T-cell (primary cell): ENCODE data around the gene DDRGK1. TPM values are rescaled to one million over a fixed set of nuclear protein-coding genes. Genes with fewer than 3 reads are reported as not detected.
"Not testable (repeated sequence)": the region's sequence is repeated elsewhere in the genome, so short reads cannot be mapped to it uniquely, and the experiment has no call there.

Experiments used
- ATAC-seq, 4 experiments: fragments of 200-7000 bp in 3 of 4; fragments of 150-1000 bp in 1 of 4; cut with Tn5 transposase; replicated peaks in 1 of 4; 1 replicate in 3 of 4; 2 replicates in 1 of 4; pipeline ENCODE4 v1.10.0; 2021; ENCODE audit warnings: moderate library complexity in 3 of 4, mild to moderate bottlenecking in 2 of 4, moderate number of reproducible peaks in 1 of 4
- CTCF ChIA-PET, 2 donors: fragments of 300-600 bp; sonication (Branson Sonifier 250); formaldehyde crosslinking; loops; one replicate each; lab custom pipeline; 2022; ENCODE audit warnings: antibody characterized with exemption in 2 of 2; lab: Charles Lee
- POLR2A ChIA-PET, 2 donors: fragments of 300-600 bp; sonication (Branson Sonifier 250); formaldehyde crosslinking; loops; one replicate each; lab custom pipeline; 2022; ENCODE audit warnings: antibody characterized with exemption in 2 of 2; lab: Charles Lee
- DNase-seq, 35 experiments: peaks; one replicate each; pipeline versions ENCODE4 v3.0.0 to v3.0.0-alpha.2; 2013 to 2023
- H3K27ac ChIP-seq: one replicate; pipeline ENCODE4 v1.5.1; 2013; ENCODE audit warnings: low read length
- H3K27me3 ChIP-seq, 2 experiments: replicated peaks in 1 of 2; 1 replicate in 1 of 2; 2 replicates in 1 of 2; pipeline versions ENCODE4 v1.6.1 to v1.7.0; 2013; ENCODE audit warnings: low read length in 1 of 2, mixed read lengths in 1 of 2; ENCODE audit not compliant: control insufficient read depth in 2 of 2, insufficient read depth in 2 of 2; ENCODE audit errors: extremely low read depth in 1 of 2
- H3K36me3 ChIP-seq, 2 donors: 1 replicate in 1 of 2; 2 replicates in 1 of 2; pipeline versions ENCODE4 v1.6.1 to v1.7.0; 2013; ENCODE audit warnings: low read length in 1 of 2; ENCODE audit not compliant: control insufficient read depth in 2 of 2, insufficient read depth in 1 of 2; ENCODE audit errors: extremely low read depth in 1 of 2
- H3K4me1 ChIP-seq, 2 experiments: 1 replicate in 1 of 2; 2 replicates in 1 of 2; pipeline versions ENCODE4 v1.6.1 to v1.7.0; 2013; ENCODE audit warnings: low read length in 2 of 2, mixed read lengths in 1 of 2; ENCODE audit not compliant: insufficient read depth in 2 of 2, control insufficient read depth in 1 of 2; ENCODE audit errors: extremely low read depth in 1 of 2
- H3K4me3 ChIP-seq, 2 donors: 1 replicate in 1 of 2; 2 replicates in 1 of 2; pipeline versions ENCODE4 v1.5.1 to v1.7.0; 2013; ENCODE audit warnings: mild to moderate bottlenecking in 2 of 2, low read length in 1 of 2, moderate library complexity in 1 of 2; ENCODE audit not compliant: control insufficient read depth in 1 of 2; ENCODE audit errors: extremely low read depth in 1 of 2
- H3K9me3 ChIP-seq: 2 replicates; pipeline ENCODE4 v1.7.0; 2013
- H3K27ac Mint-ChIP-seq, 2 donors: one replicate each; pipeline ENCODE4 v1.8.0; 2020 to 2021; ENCODE audit warnings: mild to moderate bottlenecking in 2 of 2, mixed read lengths in 2 of 2
- H3K27me3 Mint-ChIP-seq, 2 donors: one replicate each; pipeline ENCODE4 v1.8.0; 2021 to 2022; ENCODE audit warnings: mixed read lengths in 2 of 2
- H3K36me3 Mint-ChIP-seq: one replicate; pipeline ENCODE4 v1.8.0; 2021; ENCODE audit warnings: mixed read lengths
- H3K4me1 Mint-ChIP-seq, 3 donors: one replicate each; pipeline ENCODE4 v1.8.0; 2020 to 2022; ENCODE audit warnings: mixed read lengths in 3 of 3, mild to moderate bottlenecking in 1 of 3
- H3K4me3 Mint-ChIP-seq, 3 donors: one replicate each; pipeline ENCODE4 v1.8.0; 2020 to 2022; ENCODE audit warnings: mild to moderate bottlenecking in 3 of 3, mixed read lengths in 3 of 3, moderate library complexity in 3 of 3
- H3K9me3 Mint-ChIP-seq, 3 donors: one replicate each; pipeline ENCODE4 v1.8.0; 2020 to 2022; ENCODE audit warnings: mixed read lengths in 3 of 3
- WGBS: methylation state at CpG from one replicate; pipeline ENCODE4 v1.1.5; 2013; ENCODE audit warnings: missing lambda C conversion rate; ENCODE audit not compliant: insufficient coverage; 5-methylcytosine and 5-hydroxymethylcytosine counted together
- total RNA-seq, 35 experiments: library from RNA in 6 of 35; stranded (reverse) in 6 of 35; fragments of 120-200 nt in 1 of 35; gene quantifications; one replicate each; pipeline versions ENCODE4 v1.2.1 to v1.2.4 and lab custom pipeline; 2013 to 2026

DDRGK1 gene
- total RNA-seq, 5 donors from 2014 or later (not counting 1 experiment from before 2014, with no cell fraction given), result 44.6 to 76.3 (median 68.2) TPM

DNA sequence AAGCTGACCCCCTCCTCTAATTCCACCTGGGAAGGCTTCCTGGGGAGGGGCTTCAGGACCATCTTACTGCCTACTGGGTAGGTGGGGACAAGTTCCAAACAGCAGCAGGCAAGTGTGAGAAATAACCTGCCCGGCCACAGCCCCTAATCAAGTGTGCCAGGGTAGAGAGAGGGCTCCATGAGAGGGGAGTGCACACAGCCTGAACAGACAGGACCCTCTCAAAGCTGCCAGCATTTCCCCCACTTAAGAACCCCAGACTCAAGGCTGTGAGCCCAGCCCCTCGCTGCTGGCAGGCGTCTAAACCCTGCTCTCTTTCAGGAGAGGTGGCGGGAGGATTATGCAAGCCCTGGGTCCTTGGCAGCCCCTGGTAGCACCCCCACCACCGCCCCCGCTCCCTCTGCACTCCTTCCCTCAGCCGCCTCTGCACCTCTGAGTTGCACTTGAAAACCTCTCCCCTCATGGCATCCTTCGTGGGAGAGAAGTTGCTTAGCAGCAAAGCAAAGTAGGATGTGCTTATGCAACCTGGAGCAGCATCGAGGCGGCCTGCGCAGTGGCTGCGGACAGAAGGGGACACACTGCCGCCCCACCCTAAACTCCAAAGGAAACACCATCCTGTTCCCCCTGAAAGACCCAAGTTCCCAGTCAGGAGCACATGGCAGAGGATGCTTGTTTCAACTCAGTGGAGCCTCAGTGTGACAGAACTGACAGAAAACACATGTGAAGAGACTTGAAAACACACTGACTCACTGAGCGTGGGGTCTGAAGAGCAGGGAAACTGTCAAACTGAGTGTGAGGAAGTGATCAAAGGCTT is 10.5 kb downstream of the DDRGK1 start:
- Mint-ChIP-seq H3K9me3 (no peaks in the 10 kb centered on the region), H3K27ac (no peak overlapping the region), H3K36me3 (peaks cover 47% of the 10 kb centered on the region), H3K27me3 (no peaks in the 10 kb centered on the region), H3K4me1 (peaks cover 0 to 17% (median 7%) of the 10 kb centered on the region in 3 donors), H3K4me3 (no peak overlapping the region)
- Histone ChIP-seq H3K4me3 (no peak overlapping the region), H3K27me3 (no peaks in the 10 kb centered on the region), H3K36me3 (peaks cover 10 to 79% of the 10 kb centered on the region in 2 donors), H3K4me1 (no peaks in the 10 kb centered on the region), H3K9me3 (no peaks in the 10 kb centered on the region), H3K27ac (no peak overlapping the region)
- no peak for ATAC-seq
- 92% methylated on average over 9 of the region's 14 CpGs for WGBS
- POLR2A ChIA-PET, result no interaction called here
- CTCF ChIA-PET, result no interaction called here
- no peak for DNase-seq

DNA sequence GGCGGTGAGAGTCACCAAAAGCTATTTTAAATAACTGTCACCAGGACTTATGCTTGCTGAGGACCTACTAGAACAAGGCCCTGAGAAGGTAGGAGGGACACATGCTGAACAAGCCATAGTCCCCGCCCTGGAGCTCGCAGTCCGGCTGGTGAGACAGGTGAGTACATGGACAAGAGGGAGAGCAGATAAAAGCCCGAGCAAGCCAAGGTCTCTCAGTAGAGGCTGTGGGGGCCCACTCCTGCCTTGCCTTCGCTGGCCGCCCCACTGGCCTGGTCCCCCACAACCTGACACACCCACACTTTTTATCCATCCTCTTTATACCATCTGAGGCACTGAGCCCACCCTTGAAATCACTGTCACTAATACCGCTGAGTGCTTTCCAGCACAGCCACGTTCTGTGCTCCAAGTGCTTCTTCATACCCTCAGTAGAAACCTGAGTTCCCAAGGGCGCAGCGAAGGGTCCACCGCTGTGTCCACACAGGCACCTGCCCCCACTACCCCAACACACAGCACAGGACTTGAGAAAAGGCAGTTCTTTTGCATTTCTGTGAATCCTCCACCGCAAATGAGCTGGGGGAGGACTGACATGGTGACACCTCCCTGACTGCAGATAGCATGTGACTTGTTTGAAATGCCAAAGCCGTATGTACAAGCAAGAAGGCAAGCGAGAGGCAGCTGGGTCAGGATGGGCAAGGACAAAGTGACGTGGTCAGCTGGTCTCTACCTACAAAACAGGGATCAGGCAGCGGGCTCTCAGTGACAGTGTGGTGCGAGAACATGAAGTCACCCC is 12.1 kb downstream of the DDRGK1 start:
- H3K36me3 Mint-ChIP-seq, result peaks cover 41% of the 10 kb centered on the region
- ATAC-seq, result no peak
- H3K4me3 Mint-ChIP-seq, result no peak overlapping the region
- 100% methylated on average over 14 of the region's 18 CpGs for WGBS
- Histone ChIP-seq H3K4me3 (no peak overlapping the region), H3K27me3 (no peaks in the 10 kb centered on the region), H3K4me1 (no peaks in the 10 kb centered on the region), H3K9me3 (no peaks in the 10 kb centered on the region), H3K36me3 (peaks cover 13 to 70% of the 10 kb centered on the region in 2 donors), H3K27ac (no peak overlapping the region)
- peak overlapping the region in 1 of 2 donors; percentile 23 for H3K27ac Mint-ChIP-seq
- no peaks in the 10 kb centered on the region for H3K27me3 Mint-ChIP-seq
- POLR2A ChIA-PET, result no interaction called here
- H3K9me3 Mint-ChIP-seq, result no peaks in the 10 kb centered on the region
- peaks cover 0 to 17% (median 7%) of the 10 kb centered on the region in 3 donors for H3K4me1 Mint-ChIP-seq
- no peak for DNase-seq
- CTCF ChIA-PET, result no interaction called here

DNA sequence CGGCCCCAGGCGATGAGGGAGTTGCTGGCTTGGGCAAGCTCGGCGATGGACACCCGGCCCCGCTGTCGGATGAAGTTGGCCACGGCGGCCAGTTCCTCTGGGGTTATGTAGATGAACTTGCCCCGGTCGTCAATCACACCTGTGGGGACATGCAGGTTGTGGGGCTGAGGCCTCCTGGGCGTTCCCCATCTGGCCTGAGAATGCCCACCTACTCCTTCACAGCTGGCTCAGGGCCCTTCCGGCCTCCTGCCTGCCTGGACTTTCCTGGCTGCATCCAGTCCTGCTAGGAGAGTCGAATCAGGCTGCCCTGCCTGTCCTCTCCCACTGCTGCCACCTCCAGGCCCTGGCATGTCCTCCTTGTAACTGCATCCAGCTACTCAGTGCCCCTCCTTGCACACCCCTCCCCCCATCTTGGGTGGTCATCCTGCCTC is 13.8 kb downstream of the DDRGK1 start:
- H3K9me3 Mint-ChIP-seq, result no peaks in the 10 kb centered on the region
- H3K4me3 Mint-ChIP-seq, result no peak overlapping the region
- H3K27me3 Mint-ChIP-seq, result no peaks in the 10 kb centered on the region
- 97% methylated on average over 10 of the region's 14 CpGs for WGBS
- Histone ChIP-seq H3K4me1 (no peaks in the 10 kb centered on the region), H3K27ac (no peak overlapping the region), H3K9me3 (no peaks in the 10 kb centered on the region), H3K27me3 (no peaks in the 10 kb centered on the region), H3K4me3 (no peak overlapping the region), H3K36me3 (peaks cover 13 to 58% of the 10 kb centered on the region in 2 donors)
- peak overlapping the region in 1 of 2 donors; percentile 39 for H3K27ac Mint-ChIP-seq
- ATAC-seq (no peak), DNase-seq (no peak)
- H3K36me3 Mint-ChIP-seq, result peaks cover 33% of the 10 kb centered on the region
- ChIA-PET CTCF (no interaction called here), POLR2A (no interaction called here)
- peaks cover 0 to 11% (median 3%) of the 10 kb centered on the region in 3 donors for H3K4me1 Mint-ChIP-seq

DNA sequence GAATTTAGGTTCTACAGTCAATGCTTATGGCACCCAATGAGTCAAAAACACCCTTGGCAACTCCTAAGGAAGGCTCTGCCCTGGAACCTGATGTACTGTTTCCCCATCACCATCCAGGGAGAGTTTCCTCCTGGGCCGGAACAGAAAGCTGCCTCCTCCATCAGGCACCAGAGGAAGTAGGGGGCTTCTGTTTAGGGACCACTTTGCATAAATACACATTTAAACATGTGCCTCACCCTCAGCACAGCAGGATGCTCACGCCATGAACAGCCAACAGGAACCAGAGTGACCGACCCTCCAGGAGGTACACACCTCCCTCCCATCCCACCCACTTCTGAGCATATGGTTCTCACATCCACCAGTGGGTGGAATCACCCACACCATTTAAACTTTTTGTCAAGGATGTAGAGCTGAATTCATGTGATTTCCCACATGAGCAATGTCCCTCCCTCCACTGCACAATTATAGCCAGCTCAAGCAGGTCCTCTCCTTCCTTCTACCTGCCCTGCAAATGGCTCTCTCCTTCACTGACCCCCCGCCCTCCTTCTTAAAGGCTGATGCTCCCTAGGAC is 14.8 kb downstream of the DDRGK1 start:
- ATAC-seq (no peak), DNase-seq (no peak)
- Mint-ChIP-seq H3K9me3 (no peaks in the 10 kb centered on the region), H3K27ac (no peak overlapping the region), H3K4me1 (peaks cover 0 to 6% (median 0%) of the 10 kb centered on the region in 3 donors), H3K27me3 (no peaks in the 10 kb centered on the region), H3K4me3 (no peak overlapping the region), H3K36me3 (peaks cover 27% of the 10 kb centered on the region)
- H3K9me3 ChIP-seq, result no peaks in the 10 kb centered on the region
- 80% methylated on average over 3 of the region's 4 CpGs for WGBS
- peaks cover 13 to 47% of the 10 kb centered on the region in 2 donors for H3K36me3 ChIP-seq
- no peak overlapping the region for H3K4me3 ChIP-seq
- CTCF ChIA-PET, result no interaction called here
- no peak overlapping the region for H3K27ac ChIP-seq
- POLR2A ChIA-PET, result no interaction called here
- H3K27me3 ChIP-seq, result no peaks in the 10 kb centered on the region
- H3K4me1 ChIP-seq, result no peaks in the 10 kb centered on the region

DNA sequence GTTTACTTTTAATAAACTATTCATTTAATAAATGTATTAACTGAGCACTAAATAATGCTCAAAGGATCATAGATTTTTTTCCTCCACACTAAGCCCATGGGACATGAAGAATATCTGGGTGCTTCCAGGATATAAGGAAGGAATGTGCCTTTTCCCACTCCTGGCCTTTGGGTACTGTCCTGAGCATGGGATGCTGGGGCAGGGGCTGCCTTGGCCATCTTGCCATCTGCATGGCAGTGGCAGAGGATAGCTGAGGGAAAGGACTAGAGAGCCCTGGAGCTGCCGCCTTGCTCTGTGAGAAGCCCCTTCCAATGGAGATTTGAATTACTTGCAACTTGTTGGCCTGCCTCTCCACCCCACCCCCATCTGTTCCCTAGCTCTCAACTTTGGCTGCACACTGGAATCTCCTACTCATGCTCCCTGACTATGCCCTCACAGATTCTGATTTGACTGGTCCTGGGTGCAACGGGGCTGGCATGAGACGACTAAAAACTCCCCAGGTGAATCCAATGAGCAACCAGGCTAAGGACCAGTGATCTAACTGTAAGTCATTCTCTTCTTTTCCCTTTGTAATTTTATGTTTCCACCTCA is 15.6 kb downstream of the DDRGK1 start:
- Histone ChIP-seq H3K9me3 (no peaks in the 10 kb centered on the region), H3K36me3 (peaks cover 13 to 40% of the 10 kb centered on the region in 2 donors), H3K4me1 (no peaks in the 10 kb centered on the region), H3K27ac (no peak overlapping the region), H3K27me3 (no peaks in the 10 kb centered on the region), H3K4me3 (no peak overlapping the region)
- 86% methylated on average over 1 of the region's 3 CpGs for WGBS
- ChIA-PET POLR2A (interaction anchor here in 1 of 2 donors (0.7 kb wide), 1 partner anchor 30 kb away, joined by 3 read pairs; no protein-coding TSS in a partner anchor), CTCF (no interaction called here)
- ATAC-seq (no peak), DNase-seq (no peak)
- Mint-ChIP-seq H3K9me3 (no peaks in the 10 kb centered on the region), H3K27ac (peak overlapping the region in 1 of 2 donors; percentile 56), H3K4me3 (no peak overlapping the region), H3K4me1 (peaks cover 0 to 6% (median 0%) of the 10 kb centered on the region in 3 donors), H3K36me3 (peaks cover 27% of the 10 kb centered on the region), H3K27me3 (no peaks in the 10 kb centered on the region)

DNA sequence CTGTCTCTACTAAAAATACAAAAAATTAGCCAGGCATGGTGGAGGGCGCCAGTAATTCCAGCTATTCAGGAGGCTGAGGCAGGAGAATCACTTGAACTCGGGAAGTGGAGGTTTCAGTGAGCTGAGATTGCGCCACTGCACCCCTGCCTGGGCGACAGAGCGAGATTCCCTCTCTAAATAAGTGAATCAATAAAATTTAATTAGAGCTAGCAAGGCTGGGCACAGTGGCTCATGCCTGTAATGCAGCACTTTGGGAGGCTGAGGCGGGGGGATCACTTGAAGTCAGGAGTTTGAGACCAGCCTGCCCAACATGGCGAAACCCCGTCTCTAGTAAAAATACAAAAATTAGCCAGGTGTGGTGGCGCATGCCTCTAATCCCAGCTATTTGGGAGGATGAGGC is 16.6 kb downstream of the DDRGK1 start:
- not testable (repeated sequence) for H3K4me3 Mint-ChIP-seq, H3K27me3 Mint-ChIP-seq
- peaks cover 26% of the 10 kb centered on the region for H3K36me3 Mint-ChIP-seq

More for the DNA sequence above, 16.6 kb downstream of the DDRGK1 start:
- ATAC-seq, H3K4me3 ChIP-seq, DNase-seq, H3K4me1 Mint-ChIP-seq, H3K27me3 ChIP-seq, POLR2A ChIA-PET, H3K4me1 ChIP-seq, H3K27ac ChIP-seq, H3K9me3 Mint-ChIP-seq, H3K9me3 ChIP-seq, CTCF ChIA-PET, H3K27ac Mint-ChIP-seq: not testable (repeated sequence)
- H3K36me3 ChIP-seq, result peaks cover 13 to 30% of the 10 kb centered on the region in 2 donors
- WGBS, result 90% methylated on average over 3 of the region's 9 CpGs
